ENCODE measurements around the gene TACC3.

TACC3 gene

GRCh38 chr4:1756893-1757779, 35.8 kb downstream of the TACC3 start:
- H3K36me3 ChIP-seq: no peaks in the 10 kb centered on the region
- peaks cover 13% of the 10 kb centered on the region for H3K27me3 ChIP-seq
- no peak overlapping the region for H3K27ac ChIP-seq
- no peak for TF ChIP-seq CTCF (IDR thresholded peaks at IDR 0.05)
- H3K4me3 ChIP-seq (ENCODE audit: low read depth in 1 of 2, low read length in 1 of 2): no peak overlapping the region
- H3K4me1 ChIP-seq (ENCODE audit: control insufficient read depth in 1 of 2, insufficient read depth in 1 of 2, low read depth in 1 of 2, low read length in 1 of 2): peaks cover 0 to 12% of the 10 kb centered on the region in 2 experiments
- no peaks in the 10 kb centered on the region for H3K9me3 ChIP-seq

GRCh38 chr4:1757836-1758235, 36.5 kb downstream of the TACC3 start:
- Histone ChIP-seq H3K36me3 (no peaks in the 10 kb centered on the region), H3K4me3 (ENCODE audit: low read depth in 1 of 2, low read length in 1 of 2) (no peak overlapping the region), H3K27ac (no peak overlapping the region), H3K4me1 (ENCODE audit: control insufficient read depth in 1 of 2, insufficient read depth in 1 of 2, low read depth in 1 of 2, low read length in 1 of 2) (peaks cover 0 to 5% of the 10 kb centered on the region in 2 experiments), H3K27me3 (peaks cover 13% of the 10 kb centered on the region), H3K9me3 (no peaks in the 10 kb centered on the region)
- no peak for TF ChIP-seq CTCF (IDR thresholded peaks at IDR 0.05)

GRCh38 chr4:1758306-1759121, 37.2 kb downstream of the TACC3 start:
- Histone ChIP-seq H3K9me3 (no peaks in the 10 kb centered on the region), H3K4me1 (ENCODE audit: control insufficient read depth in 1 of 2, insufficient read depth in 1 of 2, low read depth in 1 of 2, low read length in 1 of 2) (no peaks in the 10 kb centered on the region), H3K27ac (no peak overlapping the region), H3K4me3 (ENCODE audit: low read depth in 1 of 2, low read length in 1 of 2) (no peak overlapping the region), H3K27me3 (peaks cover 19% of the 10 kb centered on the region), H3K36me3 (no peaks in the 10 kb centered on the region)
- no peak for TF ChIP-seq CTCF (IDR thresholded peaks at IDR 0.05)

GRCh38 chr4:1759170-1759817, 38.0 kb downstream of the TACC3 start:
- Histone ChIP-seq H3K27ac (no peak overlapping the region), H3K27me3 (peaks cover 27% of the 10 kb centered on the region), H3K9me3 (no peaks in the 10 kb centered on the region), H3K4me3 (ENCODE audit: low read depth in 1 of 2, low read length in 1 of 2) (no peak overlapping the region), H3K4me1 (ENCODE audit: control insufficient read depth in 1 of 2, insufficient read depth in 1 of 2, low read depth in 1 of 2, low read length in 1 of 2) (no peaks in the 10 kb centered on the region), H3K36me3 (no peaks in the 10 kb centered on the region)
- no peak for TF ChIP-seq CTCF (IDR thresholded peaks at IDR 0.05)

- TF ChIP-seq CTCF (IDR thresholded peaks at IDR 0.05): no peak
- H3K4me1 ChIP-seq (ENCODE audit: control insufficient read depth in 1 of 2, insufficient read depth in 1 of 2, low read depth in 1 of 2, low read length in 1 of 2): no peaks in the 10 kb centered on the region
These were observed 38.5 kb downstream of the TACC3 start for GRCh38 chr4:1759818-1760223.

More at GRCh38 chr4:1759818-1760223, 38.5 kb downstream of the TACC3 start:
- Histone ChIP-seq H3K36me3 (no peaks in the 10 kb centered on the region), H3K4me3 (ENCODE audit: low read depth in 1 of 2, low read length in 1 of 2) (no peak overlapping the region), H3K9me3 (no peaks in the 10 kb centered on the region), H3K27ac (no peak overlapping the region), H3K27me3 (peaks cover 32% of the 10 kb centered on the region)

Data from neutrophil (primary cell).